AG08395 (cell line): ENCODE results near the gene GHDC.
"Not testable (repeated sequence)": the region's sequence is repeated elsewhere in the genome, so short reads cannot be mapped to it uniquely, and the experiment has no call there.

Experiments used
- DNase-seq: peaks from one replicate; pipeline ENCODE4 v3.0.0; 2012; ENCODE audit warnings: mixed read lengths, low spot score

Gene GHDC

GRCh38 chr17:42202696-42203095 lies 8.4 kb upstream of the GHDC start:
- DNase-seq, result no peak

DNA sequence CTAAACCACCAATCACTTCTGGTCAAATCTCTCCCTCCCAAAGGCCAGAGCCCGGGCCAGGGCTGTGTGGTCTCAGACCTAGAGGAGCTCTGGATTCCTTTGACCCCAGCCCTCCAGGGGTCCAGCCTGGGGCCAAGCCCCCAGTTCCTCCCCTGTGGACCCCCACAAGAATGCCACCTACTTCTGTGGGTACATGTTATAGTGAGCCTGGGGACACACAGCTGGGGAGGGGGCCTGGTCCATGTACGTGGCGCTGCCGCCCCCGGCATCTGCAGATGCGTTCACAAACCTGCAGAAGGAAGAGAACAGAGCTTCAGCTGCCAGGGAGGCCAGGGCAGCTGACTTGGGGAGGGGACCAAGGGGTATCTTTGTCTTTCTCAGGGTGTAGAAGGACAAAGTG lies 7.9 kb upstream of the GHDC start:
- no peak for DNase-seq

- DNase-seq, result no peak
These were observed 7.1 kb upstream of the GHDC start for GRCh38 chr17:42201458-42201772.

DNA sequence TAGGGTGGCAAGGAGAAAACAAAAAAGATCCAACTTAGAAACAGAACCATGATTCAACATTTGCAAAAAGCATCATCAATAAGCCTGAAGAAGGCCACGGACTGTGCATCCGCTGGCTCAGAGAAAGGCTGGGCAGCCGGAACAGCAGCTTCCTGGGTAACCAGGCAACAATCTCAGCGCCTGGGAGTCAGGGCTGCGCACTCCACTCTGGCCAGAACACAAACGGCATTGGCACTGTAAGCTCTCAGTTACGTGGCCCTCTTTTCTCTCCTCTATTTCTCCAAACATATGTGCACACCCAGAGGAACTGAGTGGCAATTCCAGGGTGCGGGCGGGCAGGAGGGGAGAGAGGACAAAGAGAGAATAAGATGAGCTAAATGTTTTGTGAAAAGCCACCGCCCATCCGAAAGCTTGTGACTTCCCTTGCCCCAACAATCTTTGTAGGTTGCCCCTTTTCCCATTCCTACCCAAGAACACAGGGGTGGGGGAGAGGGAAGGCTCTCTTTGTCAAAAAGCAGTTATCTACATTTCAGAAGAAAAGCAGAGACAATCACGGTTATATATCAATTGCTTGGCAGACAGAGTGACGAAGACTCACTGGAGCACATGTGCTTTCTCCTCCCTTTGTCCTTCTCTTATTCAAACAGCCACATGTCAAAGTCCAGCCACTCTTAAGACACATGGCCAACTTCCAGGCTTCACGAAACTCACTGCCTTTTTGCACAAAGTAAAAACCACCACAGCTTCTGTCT lies 6.6 kb upstream of the GHDC start:
- no peak for DNase-seq

DNA sequence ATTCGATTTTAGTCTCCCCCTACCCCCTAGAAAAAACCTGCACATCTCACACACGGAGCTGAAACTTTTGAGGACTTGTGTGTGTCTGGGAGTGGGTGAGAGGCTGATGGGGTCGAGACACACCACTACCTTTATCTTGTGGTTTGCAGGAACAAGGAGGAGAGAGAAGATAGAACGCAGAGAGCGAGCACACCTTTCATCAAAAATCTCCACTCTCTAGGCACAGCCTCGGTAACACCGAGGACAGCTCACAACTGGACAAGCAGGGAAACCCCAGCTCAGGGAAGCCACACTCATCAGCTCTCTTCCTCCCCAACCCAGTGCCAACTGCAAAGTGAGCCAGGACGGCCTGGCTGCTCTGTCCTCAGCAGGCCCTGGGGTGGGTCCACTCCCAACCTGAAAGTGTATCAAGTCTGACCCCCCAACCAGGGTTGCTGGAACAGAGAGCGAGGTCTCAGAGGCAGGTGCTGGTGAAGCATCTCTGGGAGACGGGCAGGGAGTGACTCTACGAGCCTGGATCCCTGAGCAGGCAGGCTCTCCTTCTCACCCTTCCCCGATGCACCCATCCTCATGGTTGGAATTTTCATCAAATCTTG lies 5.2 kb upstream of the GHDC start:
- DNase-seq, result no peak

GRCh38 chr17:42198897-42199296 lies 4.6 kb upstream of the GHDC start:
- DNase-seq, result no peak

DNA sequence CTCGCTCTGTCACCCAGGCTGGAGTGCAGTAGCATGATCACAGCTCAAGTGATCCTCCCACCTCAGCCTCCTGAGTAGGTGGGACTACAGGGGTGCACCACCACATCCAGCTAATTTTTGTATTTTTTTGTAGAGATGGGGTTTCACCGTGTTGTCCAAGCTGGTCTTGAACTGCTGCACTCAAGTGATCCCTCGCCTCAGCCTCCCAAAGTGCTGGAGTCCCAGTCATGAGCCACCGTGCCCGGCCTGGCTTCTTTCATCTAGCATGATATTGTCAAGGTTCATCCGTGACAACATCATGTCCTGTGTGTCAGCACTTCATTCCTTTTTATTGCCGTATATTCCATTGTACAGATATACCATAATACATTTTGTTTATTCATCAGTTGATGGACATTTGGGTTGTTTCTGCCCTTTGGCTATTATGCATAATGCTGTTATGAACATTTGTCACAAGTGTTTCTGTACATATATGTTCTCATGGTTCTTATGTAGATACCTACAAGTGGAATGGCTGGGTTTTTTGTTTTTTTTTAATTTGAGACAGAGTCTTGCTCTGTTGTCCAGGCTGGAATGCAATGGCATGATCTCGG lies 3.4 kb upstream of the GHDC start:
- DNase-seq, result no peak

DNA sequence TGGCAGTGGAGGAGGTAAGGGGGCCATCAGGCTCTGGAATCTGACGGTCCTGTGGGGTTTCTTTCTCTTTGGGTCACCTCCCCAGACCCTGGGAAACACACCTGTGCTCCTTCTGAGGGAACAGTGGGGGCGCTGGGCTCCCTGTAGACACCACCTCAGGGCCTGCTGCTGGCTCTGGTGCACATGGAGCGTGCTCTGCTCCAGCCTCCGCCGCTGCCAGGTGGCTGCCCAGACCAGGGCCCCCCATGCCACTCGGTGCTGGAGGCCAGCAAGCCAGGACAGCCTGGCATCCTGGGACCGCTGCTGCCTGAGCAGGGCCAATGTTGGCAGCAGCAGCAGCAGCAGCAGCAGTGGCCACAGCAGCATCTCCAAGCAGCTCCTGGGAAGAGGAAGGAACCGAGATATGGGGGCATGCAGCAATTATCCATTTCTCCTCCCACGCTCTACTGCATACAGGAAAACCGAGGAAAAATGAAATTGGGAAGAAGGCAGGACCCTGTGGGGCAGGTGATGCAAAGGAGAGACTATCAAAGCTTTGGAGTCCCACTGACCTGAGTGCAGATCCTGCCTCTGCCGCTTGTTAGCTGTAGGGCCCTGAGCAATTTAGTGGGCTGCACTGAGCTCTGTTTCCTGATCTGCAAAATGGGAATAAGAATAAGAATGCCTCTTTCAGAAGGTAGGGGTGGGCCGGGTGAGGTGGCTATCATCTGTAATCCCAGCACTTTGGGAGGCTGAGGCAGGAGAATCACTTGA lies 902 bp downstream of the GHDC start:
- DNase-seq, result no peak

DNA sequence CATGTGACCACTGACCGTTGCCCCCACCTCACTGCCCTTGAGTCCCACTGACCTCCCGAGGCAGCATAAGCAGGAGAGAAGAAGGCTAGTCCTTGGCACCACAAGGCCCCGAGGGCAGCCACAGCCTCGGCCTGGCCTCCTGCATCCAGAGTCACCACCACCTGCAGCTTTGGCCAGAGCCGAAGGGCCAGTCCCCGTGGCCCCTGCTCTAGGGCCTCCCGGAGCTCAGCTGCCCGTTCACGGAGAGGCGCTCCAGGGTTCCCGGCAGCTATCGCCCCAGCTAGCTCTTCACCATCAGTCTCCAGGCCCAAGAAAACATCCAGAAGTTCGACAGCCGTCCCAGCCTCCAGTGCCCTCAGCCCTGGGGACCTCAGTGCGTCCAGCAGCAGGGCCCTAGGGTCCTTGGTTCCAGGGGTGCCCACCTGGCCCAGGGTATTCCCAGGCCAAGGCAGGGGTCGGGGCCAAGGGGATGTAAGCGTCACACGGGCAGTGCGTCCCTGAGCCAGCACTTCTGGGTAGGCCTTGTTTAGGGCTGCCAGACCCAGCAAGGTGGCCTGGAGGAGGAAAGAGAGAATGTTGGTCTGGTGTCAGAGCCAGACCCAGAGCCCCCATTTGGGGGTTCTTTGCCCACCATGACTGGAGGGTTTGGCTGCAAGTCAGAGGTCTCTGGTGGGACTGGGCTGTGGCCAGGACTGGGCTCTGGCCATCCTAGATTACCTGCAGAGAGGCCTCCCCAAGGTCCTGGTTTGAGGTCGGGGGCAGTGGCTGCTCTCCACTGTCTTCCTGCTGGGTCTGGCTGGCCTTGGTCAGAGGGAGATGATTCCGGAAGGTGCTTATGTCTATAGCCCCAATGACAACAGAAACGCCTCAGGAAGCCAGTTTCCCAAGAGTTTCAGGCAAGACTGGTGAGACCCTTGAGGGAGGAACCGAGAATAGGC lies 1.8 kb downstream of the GHDC start:
- DNase-seq, result no peak

GRCh38 chr17:42191275-42191608 lies 3.1 kb downstream of the GHDC start:
- DNase-seq, result no peak

DNA sequence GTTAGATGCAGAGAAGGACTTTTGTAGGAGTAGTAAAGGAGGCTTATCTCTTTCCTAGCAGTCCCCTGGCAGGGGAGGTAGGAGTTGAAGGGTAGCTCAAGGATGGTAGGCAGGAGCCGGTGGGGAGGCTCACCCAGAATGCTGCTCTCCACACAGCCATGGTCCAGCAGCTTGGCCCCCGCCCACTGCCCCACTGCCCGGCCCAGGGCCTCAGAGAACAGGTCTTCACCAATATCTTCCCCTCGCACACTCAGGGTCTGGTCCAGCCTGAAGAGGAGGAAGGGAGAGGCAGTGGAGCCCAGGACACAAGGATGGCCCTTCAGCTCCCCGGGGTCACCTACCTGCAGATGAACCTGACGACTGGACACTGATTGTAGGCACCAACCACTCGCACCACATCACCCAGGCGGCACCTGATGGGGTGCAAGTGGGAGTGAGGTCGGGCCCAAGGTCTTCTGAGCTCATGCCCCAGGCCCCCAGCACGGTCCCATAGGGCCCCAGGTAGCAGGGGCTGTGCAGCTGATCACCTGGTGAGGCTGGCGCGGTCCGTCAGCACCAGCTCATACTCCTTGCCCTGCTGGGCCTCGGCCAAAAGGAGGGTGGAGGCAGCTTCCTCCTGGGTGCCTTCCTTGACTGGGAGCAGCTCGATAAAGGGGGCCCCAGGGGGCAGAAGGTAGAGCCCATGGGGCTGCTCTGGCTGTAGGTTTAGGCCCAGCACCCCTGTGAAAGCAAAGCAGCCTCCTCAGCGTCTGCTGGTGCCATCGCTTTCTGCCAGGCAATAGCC lies 3.6 kb downstream of the GHDC start:
- DNase-seq, result no peak

DNA sequence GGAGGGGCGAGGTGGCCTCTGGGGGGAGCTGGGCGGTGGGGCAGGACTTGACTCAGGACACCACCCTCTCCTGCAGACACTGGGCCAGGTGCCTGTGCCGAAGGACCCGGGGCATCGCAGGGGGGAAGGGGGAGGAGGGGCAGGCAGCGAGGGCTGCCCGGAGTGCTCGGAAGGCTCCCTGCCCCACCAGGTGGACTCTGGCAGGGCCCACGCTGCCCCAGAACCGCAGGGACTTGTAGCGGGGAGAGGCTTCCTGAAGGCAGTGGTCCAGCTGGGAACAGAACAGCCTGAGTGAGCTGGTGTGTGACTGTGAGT lies 4.7 kb downstream of the GHDC start:
- DNase-seq, result no peak

DNA sequence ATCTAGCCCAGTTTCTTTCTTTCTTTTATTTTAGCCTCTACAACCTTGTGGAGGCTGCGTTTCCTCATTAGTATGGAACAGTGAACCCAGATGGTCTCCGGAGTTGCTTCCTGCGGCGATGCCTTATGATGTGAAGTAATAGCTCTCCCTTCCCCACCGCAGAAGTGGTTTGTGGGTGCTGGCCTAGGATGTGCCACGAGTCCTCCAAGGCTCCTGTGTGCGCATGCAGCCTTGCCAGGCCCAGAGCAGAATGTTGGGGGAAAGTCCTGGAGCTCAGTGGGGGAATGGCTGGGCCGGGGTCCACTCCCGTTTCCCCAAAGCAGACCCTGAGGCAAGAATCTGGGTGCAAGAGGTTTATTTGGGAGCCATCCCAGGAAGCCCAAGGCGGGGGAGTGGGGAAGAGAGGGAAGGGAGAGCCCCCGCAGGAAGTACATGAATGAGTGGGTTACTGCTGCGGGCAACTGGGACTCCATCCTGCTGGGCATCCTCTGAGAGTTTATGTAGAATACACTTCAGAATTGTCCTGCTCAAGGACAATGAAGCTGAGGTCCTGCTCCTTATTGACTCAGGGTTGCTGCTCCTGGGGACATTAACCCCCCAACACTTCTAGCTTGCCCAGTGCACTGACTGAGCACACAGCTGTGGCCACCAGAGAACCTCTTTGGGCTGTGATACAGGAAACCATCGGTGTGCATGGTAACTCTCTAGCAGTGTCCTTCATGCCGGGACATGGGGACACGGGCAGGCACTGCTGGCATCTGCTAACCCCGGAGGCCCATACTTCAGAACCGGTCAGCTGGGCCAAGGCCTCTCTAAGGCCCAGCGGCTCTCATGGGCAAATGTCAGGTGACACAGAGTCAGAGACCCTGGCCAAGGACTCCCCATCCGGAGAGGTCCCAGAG lies 5.3 kb downstream of the GHDC start:
- no peak for DNase-seq

DNA sequence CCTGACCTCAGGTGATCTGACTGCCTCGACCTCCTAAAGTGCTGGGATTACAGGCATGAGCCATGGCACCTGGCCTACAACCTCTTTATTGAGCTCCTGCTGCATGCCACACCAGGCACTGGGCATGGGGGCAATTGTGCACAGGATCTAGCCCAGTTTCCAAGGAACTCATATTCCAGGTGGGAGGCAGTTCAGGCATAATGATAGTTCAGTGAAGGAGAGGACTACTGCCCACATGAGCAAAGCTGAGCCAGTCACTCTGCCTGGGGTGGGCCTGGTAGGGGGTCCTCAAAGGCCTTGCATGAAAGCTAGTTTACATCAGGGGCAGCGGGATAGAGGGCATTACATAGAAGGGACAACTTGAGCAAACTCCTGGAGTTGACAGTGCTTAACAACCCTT lies 6.5 kb downstream of the GHDC start:
- DNase-seq, result no peak

- not testable (repeated sequence) for DNase-seq
These were observed 8.1 kb downstream of the GHDC start for GRCh38 chr17:42186191-42186590.

GRCh38 chr17:42185621-42185930 lies 8.7 kb downstream of the GHDC start:
- DNase-seq, result no peak

- DNase-seq, result no peak
These were observed 9.3 kb downstream of the GHDC start, which contains the start of gene HCRT for GRCh38 chr17:42184713-42185620. HCRT (minus strand) TSS chr17:42185452; CDS start chr17:42185365, 87 bp downstream.

DNA sequence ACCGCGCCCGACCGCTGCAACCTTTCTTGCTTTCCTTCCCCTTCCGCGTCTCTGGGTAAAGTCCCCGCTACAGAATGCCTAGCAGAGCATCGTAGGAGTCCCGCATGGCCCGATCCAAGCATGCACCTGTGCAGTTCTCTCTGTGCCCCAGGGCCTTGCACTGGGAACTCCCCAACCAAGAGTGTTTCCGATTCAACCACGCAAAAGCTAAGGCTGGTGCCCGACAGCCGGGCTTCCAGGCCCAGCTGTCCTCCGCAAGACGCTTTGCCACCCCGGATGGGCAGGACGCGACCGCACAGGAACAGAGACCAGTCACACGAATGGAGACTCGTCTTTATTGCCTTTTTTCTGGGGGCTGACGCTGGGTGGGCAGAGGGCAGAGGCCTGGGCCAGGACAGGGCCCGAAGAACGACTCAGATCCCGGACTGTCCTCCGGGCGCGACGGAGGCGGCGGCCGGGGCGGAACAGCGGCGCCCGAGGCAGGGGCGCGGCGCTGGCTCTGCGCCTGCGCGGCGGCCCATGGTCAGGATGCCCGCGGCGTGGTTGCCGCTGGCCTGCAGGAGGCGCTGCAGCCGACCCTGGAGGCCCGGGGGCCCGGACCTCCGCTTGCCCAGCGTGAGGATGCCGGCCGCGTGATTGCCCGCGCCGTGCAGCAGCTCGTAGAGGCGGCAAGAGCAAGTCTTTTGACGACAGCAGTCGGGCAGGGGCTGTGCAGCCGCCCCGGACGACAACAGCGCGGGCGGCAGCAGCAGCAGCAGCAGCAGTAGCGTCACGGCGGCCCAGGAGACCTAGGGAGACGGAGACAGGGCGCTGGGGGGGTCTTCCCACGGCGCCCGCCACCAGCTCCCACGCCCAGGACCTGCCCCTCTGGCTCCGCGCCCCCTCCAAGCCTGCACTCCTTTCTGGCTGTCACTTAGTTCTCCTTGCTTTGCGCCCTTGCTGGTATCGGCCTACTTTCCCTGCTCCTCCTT lies 10.3 kb downstream of the GHDC start:
- DNase-seq, result peak; percentile 91
